Fibroblast of lung (primary cell): ENCODE data around the gene ABCG2.

Experiments used
- CTCF ChIP-seq, 2 donors: IDR thresholded peaks in 1 of 2; conservative IDR thresholded peaks in 1 of 2; 1 replicate in 1 of 2; 2 replicates in 1 of 2; pipeline ENCODE4 v1.5.1; 2011 to 2012; ENCODE audit warnings: low read length in 2 of 2, control low read depth in 1 of 2, inconsistent platforms in 1 of 2, low read depth in 1 of 2, mild to moderate bottlenecking in 1 of 2
- EZH2 ChIP-seq: IDR thresholded peaks from 2 replicates; pipeline ENCODE4 v1.5.1; 2012; ENCODE audit warnings: low read length, control low read depth, mild to moderate bottlenecking; ENCODE audit errors: missing control alignments

GRCh38 chr4:88045021-88045420, 113.4 kb downstream of the ABCG2 start:
- TF ChIP-seq CTCF (conservative IDR thresholded peaks at IDR 0.05 in 1 of 2, IDR thresholded peaks at IDR 0.05 in 1 of 2; ENCODE audit: low read depth in 1 of 2, low read length in 2 of 2) (no peak), EZH2 (no peak)
